Erythroblast (primary cell): ENCODE data around the gene CACNA1H.

ENCODE experiments used
- GATA1 ChIP-seq: IDR thresholded peaks from 2 replicates; pipeline ENCODE4 v1.6.1; 2011; ENCODE audit warnings: low read depth, mild to moderate bottlenecking, control low read depth, low read length, moderate library complexity
- POLR2A ChIP-seq: IDR thresholded peaks from 2 replicates; pipeline ENCODE4 v1.6.1; 2011; ENCODE audit warnings: mild to moderate bottlenecking, low read length

GRCh38 chr16:1256874-1257322, 104.0 kb downstream of the CACNA1H start:
- TF ChIP-seq POLR2A (no peak), GATA1 (no peak)
